Measurements from ENCODE around the gene ITGB1BP1.

- no peak for TF ChIP-seq RERE (CRISPR knock-in tag; IDR thresholded peaks at IDR 0.05; ENCODE audit: borderline replicate concordance)
- TF ChIP-seq MAFK (IDR thresholded peaks at IDR 0.05; ENCODE audit: low read length): no peak; the same call in 1 of the 2 replicates
- TF ChIP-seq ZNF785 (CRISPR knock-in tag; IDR thresholded peaks at IDR 0.05): no peak
- no peak for TF ChIP-seq KAT2B (IDR thresholded peaks at IDR 0.05; ENCODE audit: low read depth, low read length)
- no peak for TF ChIP-seq CREB1 (IDR thresholded peaks at IDR 0.05)
- no peak for TF ChIP-seq CREB1 (CRISPR knock-in tag; IDR thresholded peaks at IDR 0.05)
- TF ChIP-seq U2AF1 (optimal IDR thresholded peaks at IDR 0.05; ENCODE audit: low read depth, low read length): no peak
Measured at GRCh38 chr2:9364373-9364772, 59.0 kb downstream of the ITGB1BP1 start.
